Effector memory CD8-positive, alpha-beta T cell (primary cell): ENCODE data around the gene DIP2B.

Experiments
- ATAC-seq: fragments of 150-1000 bp; cut with Tn5 transposase; replicated peaks from 2 replicates; pipeline ENCODE4 v1.10.0; 2021; ENCODE audit warnings: mild to moderate bottlenecking, moderate library complexity
- DNase-seq, 3 experiments: peaks; one replicate each; pipeline ENCODE4 v3.0.0; 2021
- H3K27ac Mint-ChIP-seq, 2 donors: one replicate each; pipeline ENCODE4 v1.8.0; 2022; ENCODE audit warnings: mild to moderate bottlenecking in 2 of 2, mixed read lengths in 2 of 2, moderate library complexity in 2 of 2
- H3K27me3 Mint-ChIP-seq, 2 donors: one replicate each; pipeline ENCODE4 v1.8.0; 2022; ENCODE audit warnings: mixed read lengths in 2 of 2
- H3K36me3 Mint-ChIP-seq: one replicate; pipeline ENCODE4 v1.8.0; 2022; ENCODE audit warnings: mild to moderate bottlenecking, moderate library complexity, mixed read lengths; ENCODE audit not compliant: insufficient read depth
- H3K4me1 Mint-ChIP-seq, 2 donors: one replicate each; pipeline ENCODE4 v1.8.0; 2022; ENCODE audit warnings: low read depth in 2 of 2, mixed read lengths in 2 of 2
- H3K4me3 Mint-ChIP-seq, 2 donors: one replicate each; pipeline ENCODE4 v1.8.0; 2022; ENCODE audit warnings: mild to moderate bottlenecking in 2 of 2, mixed read lengths in 2 of 2, moderate library complexity in 2 of 2
- H3K9me3 Mint-ChIP-seq, 2 donors: one replicate each; pipeline ENCODE4 v1.8.0; 2022; ENCODE audit warnings: mixed read lengths in 2 of 2

DIP2B gene

DNA sequence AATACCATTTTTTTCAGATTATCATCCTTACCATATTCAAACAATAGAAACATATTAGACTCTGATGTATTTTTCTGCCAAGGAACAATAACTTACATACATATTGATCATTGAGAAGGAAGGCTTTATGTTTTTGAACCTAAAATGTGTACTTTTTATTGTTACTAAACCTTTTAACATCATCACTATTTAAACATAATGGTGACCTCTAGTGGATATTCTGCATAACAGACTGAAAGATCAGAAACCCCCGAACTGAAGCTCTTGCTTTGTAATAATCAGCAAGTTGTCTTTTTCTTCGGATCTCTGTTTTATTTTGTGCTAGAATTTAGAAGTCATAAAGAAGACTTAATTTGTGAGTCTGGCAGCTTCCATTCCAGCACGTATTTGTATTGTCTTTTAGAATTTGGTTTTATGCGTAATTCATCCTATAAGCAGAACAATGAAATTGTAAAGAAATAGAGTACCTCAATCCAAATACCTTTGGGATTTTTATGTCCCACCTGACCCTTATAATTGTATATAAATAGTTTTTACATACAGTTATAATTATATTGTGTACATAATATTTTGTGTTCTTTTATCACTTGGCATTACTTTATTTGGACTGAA lies 133.2 kb downstream of the DIP2B start:
- H3K27ac Mint-ChIP-seq = peak overlapping the region; percentile 52 to 68
- H3K36me3 Mint-ChIP-seq = peaks cover 13% of the 10 kb centered on the region
- H3K4me1 Mint-ChIP-seq = peaks cover 0 to 9% of the 10 kb centered on the region in 2 donors
- H3K4me3 Mint-ChIP-seq = no peak overlapping the region
- H3K27me3 Mint-ChIP-seq = no peaks in the 10 kb centered on the region
- H3K9me3 Mint-ChIP-seq = no peaks in the 10 kb centered on the region
- ATAC-seq = peak; percentile 35
- no peak for DNase-seq

DNA sequence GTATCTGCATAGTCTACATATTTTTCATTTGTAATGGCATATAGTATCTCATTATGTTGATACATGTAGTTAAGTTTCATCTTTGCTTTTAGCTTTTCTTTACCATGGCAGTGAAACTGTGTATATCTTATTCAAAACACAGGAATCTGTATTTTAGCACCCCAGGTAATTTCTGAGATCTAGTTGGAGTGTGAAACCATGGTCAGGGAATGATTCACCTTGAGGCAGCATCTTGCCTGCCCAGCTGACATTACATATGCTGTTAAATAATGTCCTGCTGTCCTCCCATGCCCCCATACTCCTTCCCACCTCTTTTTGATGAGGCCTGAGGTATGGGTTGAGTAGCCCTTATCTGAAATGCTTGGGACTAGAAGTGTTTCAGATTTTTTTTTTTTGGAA lies 133.7 kb downstream of the DIP2B start:
- Mint-ChIP-seq H3K36me3 (peaks cover 11% of the 10 kb centered on the region), H3K9me3 (no peaks in the 10 kb centered on the region), H3K27me3 (no peaks in the 10 kb centered on the region), H3K4me3 (no peak overlapping the region), H3K27ac (no peak overlapping the region), H3K4me1 (peaks cover 0 to 9% of the 10 kb centered on the region in 2 donors)
- ATAC-seq (no peak), DNase-seq (no peak)

DNA sequence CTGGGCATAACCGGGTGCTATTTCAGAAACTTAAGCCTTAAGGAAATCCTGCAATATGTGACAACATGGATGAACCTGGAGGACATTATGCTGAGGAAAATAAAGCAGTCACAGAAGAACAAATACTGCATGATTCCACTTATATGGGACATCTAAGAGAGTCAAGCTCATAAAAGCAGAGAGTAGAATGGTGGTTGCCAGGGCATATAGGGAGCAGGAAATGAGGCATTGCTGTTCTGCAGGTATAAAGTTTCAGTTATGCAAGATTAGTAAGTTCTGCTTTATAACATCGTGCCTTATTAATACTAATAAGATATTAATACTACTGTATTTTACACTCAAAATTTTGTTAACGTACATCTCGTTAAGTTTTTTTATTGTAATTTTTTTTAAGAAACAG lies 134.9 kb downstream of the DIP2B start:
- Mint-ChIP-seq H3K9me3 (no peaks in the 10 kb centered on the region), H3K27me3 (no peaks in the 10 kb centered on the region), H3K27ac (no peak overlapping the region), H3K36me3 (peaks cover 11% of the 10 kb centered on the region), H3K4me1 (peaks cover 0 to 9% of the 10 kb centered on the region in 2 donors), H3K4me3 (no peak overlapping the region)
- ATAC-seq = no peak
- DNase-seq = no peak

GRCh38 chr12:50640321-50640939 lies 135.6 kb downstream of the DIP2B start:
- Mint-ChIP-seq H3K4me3 (no peak overlapping the region), H3K4me1 (peaks cover 0 to 9% of the 10 kb centered on the region in 2 donors), H3K27ac (no peak overlapping the region), H3K9me3 (no peaks in the 10 kb centered on the region), H3K27me3 (no peaks in the 10 kb centered on the region), H3K36me3 (peaks cover 11% of the 10 kb centered on the region)
- ATAC-seq = no peak
- DNase-seq = no peak

DNA sequence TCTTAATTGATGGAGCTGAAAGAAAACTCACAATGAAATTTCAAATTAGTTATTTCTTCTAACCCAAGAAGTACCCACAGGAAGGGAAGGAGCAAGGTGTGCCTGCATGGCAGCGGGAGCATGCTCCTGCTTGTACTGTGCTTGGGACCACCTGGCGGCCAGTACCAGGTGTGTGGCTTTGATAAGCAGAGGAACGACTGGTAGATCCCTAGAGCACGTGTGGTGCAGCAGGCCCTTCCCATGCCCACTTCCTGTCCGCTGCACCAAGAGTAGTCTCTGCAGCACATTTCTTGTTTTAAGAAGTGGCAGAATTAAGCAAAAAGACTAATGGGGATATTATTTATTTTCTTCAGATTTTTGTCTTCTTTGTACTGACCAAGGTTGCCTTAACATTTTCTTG lies 136.8 kb downstream of the DIP2B start:
- Mint-ChIP-seq H3K4me3 (no peak overlapping the region), H3K4me1 (peaks cover 0 to 9% of the 10 kb centered on the region in 2 donors), H3K9me3 (no peaks in the 10 kb centered on the region), H3K27me3 (no peaks in the 10 kb centered on the region), H3K27ac (peak overlapping the region in 1 of 2 donors; percentile 54), H3K36me3 (peaks cover 11% of the 10 kb centered on the region)
- ATAC-seq (no peak), DNase-seq (no peak)

- Mint-ChIP-seq H3K4me3 (no peak overlapping the region), H3K36me3 (peaks cover 11% of the 10 kb centered on the region), H3K27me3 (no peaks in the 10 kb centered on the region), H3K9me3 (no peaks in the 10 kb centered on the region), H3K4me1 (peaks cover 0 to 9% of the 10 kb centered on the region in 2 donors), H3K27ac (peak overlapping the region in 1 of 2 donors; percentile 54)
- DNase-seq (no peak), ATAC-seq (no peak)
Measured at GRCh38 chr12:50642035-50642451, 137.3 kb downstream of the DIP2B start.

DNA sequence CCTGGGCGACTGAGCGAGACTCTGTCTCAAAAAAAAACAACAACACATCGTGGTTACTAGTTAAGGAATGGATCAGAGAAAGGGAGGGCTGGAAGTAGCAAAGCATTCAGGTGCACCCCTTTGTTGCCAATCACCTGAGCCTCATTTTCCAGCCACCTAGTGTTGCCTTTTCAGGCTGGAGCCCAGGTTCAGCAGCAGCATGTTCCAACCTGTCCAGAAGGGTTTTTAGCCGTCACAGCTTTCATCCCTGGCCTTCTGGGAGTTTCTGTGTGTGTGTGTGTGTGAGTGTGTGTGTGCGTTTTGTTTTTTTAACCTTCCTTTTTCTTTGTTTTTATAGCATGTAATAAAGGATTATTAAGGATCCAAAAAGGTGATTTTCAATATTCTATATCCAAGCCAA lies 138.0 kb downstream of the DIP2B start:
- no peak for ATAC-seq
- no peak for DNase-seq
- H3K27me3 Mint-ChIP-seq = no peaks in the 10 kb centered on the region

GRCh38 chr12:50647031-50647430 lies 142.2 kb downstream of the DIP2B start:
- ATAC-seq (no peak), DNase-seq (no peak)
- no peak overlapping the region for H3K4me3 Mint-ChIP-seq
- no peaks in the 10 kb centered on the region for H3K9me3 Mint-ChIP-seq
- H3K27ac Mint-ChIP-seq = no peak overlapping the region
- no peaks in the 10 kb centered on the region for H3K27me3 Mint-ChIP-seq
- peaks cover 0 to 2% of the 10 kb centered on the region in 2 donors for H3K4me1 Mint-ChIP-seq
- H3K36me3 Mint-ChIP-seq = no peaks in the 10 kb centered on the region

More for the DNA sequence above, 138.0 kb downstream of the DIP2B start:
- Mint-ChIP-seq H3K4me3 (no peak overlapping the region), H3K4me1 (peaks cover 0 to 7% of the 10 kb centered on the region in 2 donors), H3K9me3 (no peaks in the 10 kb centered on the region), H3K36me3 (peaks cover 11% of the 10 kb centered on the region), H3K27ac (peak overlapping the region; percentile 54 to 59)

DNA sequence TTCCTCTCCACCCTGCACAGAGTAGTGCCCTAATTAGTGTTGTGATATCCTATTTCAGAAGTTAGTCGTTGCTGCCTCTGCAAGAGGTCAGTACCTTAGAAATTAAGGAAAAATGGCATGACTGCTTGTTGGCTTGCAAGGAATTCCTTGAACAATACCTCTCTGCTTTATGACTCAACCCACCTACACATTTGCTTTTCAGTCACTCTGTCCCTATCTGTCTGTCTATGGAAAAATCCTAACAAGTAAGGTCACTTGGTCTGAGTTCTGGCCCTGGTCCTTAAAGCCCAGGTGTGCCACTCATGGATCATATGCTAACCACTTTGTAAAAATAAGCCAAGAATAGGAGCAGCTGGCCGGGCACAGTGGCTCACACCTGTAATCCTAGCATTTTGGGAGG lies 142.7 kb downstream of the DIP2B start:
- no peak overlapping the region for H3K27ac Mint-ChIP-seq
- no peak overlapping the region for H3K4me3 Mint-ChIP-seq
- H3K9me3 Mint-ChIP-seq = no peaks in the 10 kb centered on the region
- DNase-seq = no peak
- no peaks in the 10 kb centered on the region for H3K36me3 Mint-ChIP-seq
- no peaks in the 10 kb centered on the region for H3K27me3 Mint-ChIP-seq
- ATAC-seq = no peak
- H3K4me1 Mint-ChIP-seq = peaks cover 0 to 2% of the 10 kb centered on the region in 2 donors

- no peaks in the 10 kb centered on the region for H3K9me3 Mint-ChIP-seq
- peaks cover 3% of the 10 kb centered on the region for H3K36me3 Mint-ChIP-seq
- ATAC-seq = no peak
- no peak overlapping the region for H3K4me3 Mint-ChIP-seq
- H3K4me1 Mint-ChIP-seq = peaks cover 0 to 2% of the 10 kb centered on the region in 2 donors
- no peaks in the 10 kb centered on the region for H3K27me3 Mint-ChIP-seq
- no peak for DNase-seq
- no peak overlapping the region for H3K27ac Mint-ChIP-seq
Measured at GRCh38 chr12:50650285-50650684, 145.5 kb downstream of the DIP2B start.

GRCh38 chr12:50655374-50655921 lies 150.7 kb downstream of the DIP2B start:
- Mint-ChIP-seq H3K27ac (no peak overlapping the region), H3K36me3 (peaks cover 3% of the 10 kb centered on the region), H3K9me3 (no peaks in the 10 kb centered on the region), H3K4me1 (peaks cover 0 to under 1% of the 10 kb centered on the region in 2 donors), H3K4me3 (no peak overlapping the region), H3K27me3 (no peaks in the 10 kb centered on the region)
- ATAC-seq (no peak), DNase-seq (no peak)

DNA sequence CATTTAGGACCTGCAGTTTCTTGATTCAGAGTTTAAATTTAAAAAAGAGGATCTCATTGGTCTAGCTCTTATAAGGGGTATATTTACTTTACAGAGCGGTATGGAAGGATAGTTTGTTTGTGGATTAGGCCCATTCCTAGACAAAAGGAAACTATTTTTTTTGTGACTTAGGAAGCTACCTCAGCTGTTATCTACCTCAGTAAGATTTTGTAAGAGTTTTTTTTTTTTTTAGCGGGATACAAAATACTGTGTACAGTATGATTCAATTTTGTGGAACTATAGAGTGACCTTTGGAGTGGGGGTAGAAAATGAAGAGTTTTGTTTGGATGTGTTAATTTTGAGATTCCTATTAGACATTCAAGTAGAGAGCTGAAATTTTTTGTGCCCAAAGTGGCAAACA lies 154.5 kb downstream of the DIP2B start:
- DNase-seq (no peak), ATAC-seq (no peak)
- H3K9me3 Mint-ChIP-seq = no peaks in the 10 kb centered on the region
- no peaks in the 10 kb centered on the region for H3K27me3 Mint-ChIP-seq
- H3K4me3 Mint-ChIP-seq = no peak overlapping the region
- H3K4me1 Mint-ChIP-seq = no peaks in the 10 kb centered on the region
- peaks cover 4% of the 10 kb centered on the region for H3K36me3 Mint-ChIP-seq
- H3K27ac Mint-ChIP-seq = no peak overlapping the region

DNA sequence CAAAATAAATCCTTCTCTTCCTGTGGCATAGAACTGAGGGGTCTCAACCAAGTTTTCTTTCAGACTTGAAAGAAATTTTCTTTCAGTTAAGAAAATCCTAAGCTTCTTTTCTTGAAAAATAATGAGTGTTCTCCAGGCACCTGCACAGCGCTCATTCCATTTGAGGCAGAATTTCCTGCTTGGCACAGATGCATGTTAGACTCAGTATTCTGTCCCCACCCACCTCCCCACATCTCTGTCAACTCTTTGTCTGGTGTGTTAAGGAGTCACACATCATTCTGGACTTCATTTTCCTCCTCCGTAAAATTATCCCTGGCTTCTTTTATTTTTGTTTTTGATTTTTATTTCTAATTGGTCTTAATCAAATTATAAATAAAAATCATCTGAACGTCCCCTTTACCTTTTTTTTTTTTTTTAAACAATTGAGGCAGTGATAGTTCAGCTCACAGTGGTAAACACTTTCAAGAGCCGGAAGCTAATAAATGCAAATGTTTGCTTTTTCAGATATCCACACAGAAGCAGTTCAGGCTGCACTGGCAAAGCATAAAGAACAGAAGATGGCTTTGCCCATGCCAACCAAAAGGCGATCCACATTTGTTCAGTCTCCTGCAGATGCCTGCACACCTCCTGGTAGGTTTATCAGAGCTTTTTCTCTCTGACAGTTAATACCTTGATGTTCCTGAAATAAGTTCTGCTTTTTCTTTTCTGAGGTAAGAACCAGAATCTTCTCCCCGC lies 155.1 kb downstream of the DIP2B start:
- no peak for DNase-seq
- Mint-ChIP-seq H3K27me3 (no peaks in the 10 kb centered on the region), H3K36me3 (peaks cover 4% of the 10 kb centered on the region), H3K27ac (no peak overlapping the region), H3K9me3 (no peaks in the 10 kb centered on the region), H3K4me1 (no peaks in the 10 kb centered on the region), H3K4me3 (no peak overlapping the region)
- ATAC-seq = no peak

DNA sequence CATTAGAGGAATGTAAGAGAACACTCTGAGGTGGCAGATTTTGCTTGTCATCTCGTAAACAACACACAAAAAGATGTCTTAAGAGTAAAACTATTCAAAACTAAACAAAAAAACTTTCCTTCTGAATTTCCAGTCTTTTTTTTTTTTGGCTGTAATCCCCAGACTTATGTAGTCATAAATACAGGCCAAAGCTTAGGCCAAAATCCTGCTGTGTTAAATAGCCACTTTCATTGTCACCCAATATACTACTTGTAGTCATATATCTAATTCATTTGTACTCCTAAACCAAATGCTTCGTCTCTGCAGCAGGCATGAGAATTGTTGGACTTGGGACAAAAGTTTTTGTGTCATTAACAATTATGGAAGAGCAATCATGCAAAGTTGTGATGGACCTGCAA lies 155.6 kb downstream of the DIP2B start:
- no peak overlapping the region for H3K27ac Mint-ChIP-seq

More for the DNA sequence above, 155.6 kb downstream of the DIP2B start:
- no peaks in the 10 kb centered on the region for H3K9me3 Mint-ChIP-seq
- ATAC-seq (no peak), DNase-seq (no peak)
- no peaks in the 10 kb centered on the region for H3K4me1 Mint-ChIP-seq
- no peaks in the 10 kb centered on the region for H3K27me3 Mint-ChIP-seq
- no peak overlapping the region for H3K4me3 Mint-ChIP-seq
- peaks cover 4% of the 10 kb centered on the region for H3K36me3 Mint-ChIP-seq
